Stimulated activated CD8-positive, alpha-beta memory T cell treated with anti-CD3 and anti-CD28 coated beads, Interleukin-7, amount 100 ng/mL, for 48 hours (primary cell): ENCODE data around the gene TRPM2.
A peak's percentile ranks its signal among the peaks of the same experiment; 100 is the strongest.

Experiments used
- DNase-seq, 2 donors: peaks; one replicate each; pipeline ENCODE4 v3.0.0-alpha.2; 2020; ENCODE audit warnings: low read depth in 1 of 2; ENCODE audit errors: extremely low read depth in 1 of 2

The TRPM2 gene

DNA sequence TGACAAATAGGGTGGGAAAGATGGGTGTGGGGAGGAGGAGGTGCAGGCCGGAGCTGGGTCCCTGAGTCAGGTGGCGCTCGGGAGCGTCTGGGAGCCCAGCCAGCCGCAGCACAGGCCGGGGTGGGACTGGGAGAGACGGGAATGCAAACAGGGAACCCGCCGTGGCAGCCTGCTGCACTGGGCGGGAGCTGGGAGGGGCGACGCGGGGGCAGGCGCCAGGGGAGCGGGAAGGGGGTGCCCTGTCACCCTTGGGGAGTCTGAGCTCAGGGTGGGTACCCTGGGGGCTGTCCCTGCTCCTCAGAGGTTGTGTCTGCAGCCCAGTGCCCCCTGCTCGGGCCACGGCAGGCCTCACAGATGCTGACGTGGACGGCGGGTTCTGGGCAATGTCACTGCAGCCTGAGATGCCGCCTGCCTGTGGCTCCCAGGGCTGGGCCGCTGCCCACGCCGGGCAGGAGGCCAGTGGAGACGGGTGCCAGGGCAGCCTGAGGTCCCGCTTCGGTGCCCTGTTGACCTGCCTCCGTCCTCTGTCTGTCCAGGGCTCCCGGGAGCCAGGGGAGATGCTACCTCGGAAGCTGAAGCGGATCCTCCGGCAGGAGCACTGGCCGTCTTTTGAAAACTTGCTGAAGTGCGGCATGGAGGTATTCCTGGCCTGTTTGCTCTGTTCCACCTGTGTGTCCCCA is 85.2 kb downstream of the TRPM2 start:
- DNase-seq = no peak

DNA sequence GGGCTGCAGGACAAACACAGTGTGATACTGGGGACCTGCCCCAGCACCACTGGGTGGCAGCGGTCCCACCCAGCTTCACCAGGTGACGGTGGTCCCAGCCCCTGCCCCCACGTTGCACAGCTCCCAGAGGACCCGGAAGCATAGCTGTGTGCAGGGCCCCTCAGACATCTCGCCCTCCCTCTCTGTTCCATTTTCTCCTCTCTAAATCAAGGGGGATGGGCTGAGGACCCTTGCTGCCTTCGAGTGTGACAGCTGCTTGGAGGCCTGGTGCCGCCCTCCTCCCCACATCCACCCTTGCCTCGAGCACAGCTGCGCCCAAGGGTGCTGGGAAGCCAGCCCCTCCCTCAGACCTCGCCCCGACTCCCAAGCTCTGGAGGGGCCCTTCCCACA is 85.8 kb downstream of the TRPM2 start:
- no peak for DNase-seq

DNA sequence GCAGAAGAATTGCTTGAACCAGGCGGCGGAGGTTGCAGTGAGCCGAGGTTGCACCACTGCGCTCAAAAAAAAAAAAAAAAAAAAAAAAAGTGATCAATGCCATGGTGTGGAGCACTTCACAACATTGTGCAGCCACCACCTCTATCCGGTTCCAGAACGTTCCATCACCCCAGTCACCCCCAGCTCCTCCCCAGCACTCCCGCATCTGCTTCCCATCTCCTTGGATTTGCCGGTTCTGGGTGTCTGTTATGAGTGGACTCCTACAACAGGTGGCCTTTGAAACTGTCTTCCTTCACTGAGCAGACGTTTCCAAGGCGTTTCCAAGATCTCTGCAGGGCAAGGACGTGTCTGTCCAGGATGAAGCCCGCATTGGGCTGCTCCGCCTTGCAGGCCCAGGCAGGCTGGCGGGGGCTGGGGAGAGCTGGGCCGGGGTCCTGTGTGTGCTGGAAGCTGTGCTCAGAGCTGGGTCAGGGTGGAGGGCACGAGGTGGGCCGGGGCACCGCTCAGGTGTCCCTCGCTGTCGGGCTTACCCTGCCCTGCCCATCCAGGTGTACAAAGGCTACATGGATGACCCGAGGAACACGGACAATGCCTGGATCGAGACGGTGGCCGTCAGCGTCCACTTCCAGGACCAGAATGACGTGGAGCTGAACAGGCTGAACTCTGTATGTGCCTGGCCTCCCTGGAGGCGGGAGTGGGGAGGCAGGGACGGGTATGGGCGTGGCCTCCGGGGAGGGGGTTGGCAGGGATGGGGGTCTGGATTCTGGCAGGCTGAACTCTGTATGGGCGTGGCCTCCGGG is 87.0 kb downstream of the TRPM2 start:
- DNase-seq = no peak

DNA sequence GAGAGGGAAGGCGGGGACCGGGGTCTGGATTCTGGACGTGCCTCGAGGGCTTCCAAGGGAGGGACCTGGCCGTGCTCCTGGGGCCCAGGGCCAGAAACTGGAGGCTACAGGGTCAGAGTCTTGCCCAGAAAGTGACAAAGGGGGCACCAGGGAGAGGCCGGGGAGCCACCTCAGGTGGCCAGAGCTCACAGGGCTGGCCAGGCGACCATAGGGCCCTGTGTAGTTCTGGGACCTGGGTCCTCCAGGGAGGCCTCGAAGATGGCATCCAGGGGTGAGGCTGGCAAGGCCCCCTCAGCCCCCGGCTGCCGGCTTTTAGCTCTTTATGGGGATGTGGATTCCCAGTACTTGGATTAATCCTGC is 87.6 kb downstream of the TRPM2 start:
- DNase-seq = no peak

DNA sequence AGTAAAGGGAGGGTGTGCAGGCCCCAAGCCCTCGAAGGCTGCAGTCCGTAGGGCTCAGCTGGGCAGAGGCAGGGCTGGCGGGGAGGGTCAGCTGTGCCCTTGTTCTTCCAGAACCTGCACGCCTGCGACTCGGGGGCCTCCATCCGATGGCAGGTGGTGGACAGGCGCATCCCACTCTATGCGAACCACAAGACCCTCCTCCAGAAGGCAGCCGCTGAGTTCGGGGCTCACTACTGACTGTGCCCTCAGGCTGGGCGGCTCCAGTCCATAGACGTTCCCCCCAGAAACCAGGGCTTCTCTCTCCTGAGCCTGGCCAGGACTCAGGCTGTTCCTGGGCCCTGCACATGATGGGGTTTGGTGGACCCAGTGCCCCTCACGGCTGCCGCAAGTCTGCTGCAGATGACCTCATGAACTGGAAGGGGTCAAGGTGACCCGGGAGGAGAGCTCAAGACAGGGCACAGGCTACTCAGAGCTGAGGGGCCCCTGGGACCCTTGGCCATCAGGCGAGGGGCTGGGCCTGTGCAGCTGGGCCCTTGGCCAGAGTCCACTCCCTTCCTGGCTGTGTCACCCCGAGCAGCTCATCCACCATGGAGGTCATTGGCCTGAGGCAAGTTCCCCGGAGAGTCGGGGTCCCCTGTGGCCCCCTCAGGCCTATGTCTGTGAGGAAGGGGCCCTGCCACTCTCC is 88.3 kb downstream of the TRPM2 start:
- DNase-seq = no peak

DNA sequence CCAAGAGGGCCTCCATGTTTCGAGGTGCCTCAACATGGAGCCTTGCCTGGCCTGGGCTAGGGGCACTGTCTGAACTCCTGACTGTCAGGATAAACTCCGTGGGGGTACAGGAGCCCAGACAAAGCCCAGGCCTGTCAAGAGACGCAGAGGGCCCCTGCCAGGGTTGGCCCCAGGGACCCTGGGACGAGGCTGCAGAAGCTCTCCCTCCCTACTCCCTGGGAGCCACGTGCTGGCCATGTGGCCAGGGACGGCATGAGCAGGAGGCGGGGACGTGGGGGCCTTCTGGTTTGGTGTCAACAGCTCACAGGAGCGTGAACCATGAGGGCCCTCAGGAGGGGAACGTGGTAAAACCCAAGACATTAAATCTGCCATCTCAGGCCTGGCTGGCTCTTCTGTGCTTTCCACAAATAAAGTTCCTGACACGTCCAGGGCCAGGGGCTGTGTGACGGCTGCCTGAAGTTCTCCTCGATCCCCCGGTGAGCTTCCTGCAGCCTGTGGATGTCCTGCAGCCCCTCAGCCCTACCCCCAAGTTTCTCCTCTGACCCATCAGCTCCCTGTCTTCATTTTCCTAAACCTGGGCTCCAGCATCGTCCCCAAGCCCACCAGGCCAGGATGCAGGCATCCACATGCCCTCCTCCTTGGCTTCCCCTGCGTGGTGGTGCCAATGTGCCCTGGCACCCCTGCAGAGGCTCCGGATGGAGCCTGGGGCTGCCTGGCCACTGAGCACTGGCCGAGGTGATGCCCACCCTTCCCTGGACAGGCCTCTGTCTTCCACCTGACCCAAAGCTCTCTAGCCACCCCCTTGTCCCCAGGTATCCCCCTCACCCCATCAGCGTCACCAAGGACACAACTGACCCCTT is 89.1 kb downstream of the TRPM2 start:
- no peak for DNase-seq

DNA sequence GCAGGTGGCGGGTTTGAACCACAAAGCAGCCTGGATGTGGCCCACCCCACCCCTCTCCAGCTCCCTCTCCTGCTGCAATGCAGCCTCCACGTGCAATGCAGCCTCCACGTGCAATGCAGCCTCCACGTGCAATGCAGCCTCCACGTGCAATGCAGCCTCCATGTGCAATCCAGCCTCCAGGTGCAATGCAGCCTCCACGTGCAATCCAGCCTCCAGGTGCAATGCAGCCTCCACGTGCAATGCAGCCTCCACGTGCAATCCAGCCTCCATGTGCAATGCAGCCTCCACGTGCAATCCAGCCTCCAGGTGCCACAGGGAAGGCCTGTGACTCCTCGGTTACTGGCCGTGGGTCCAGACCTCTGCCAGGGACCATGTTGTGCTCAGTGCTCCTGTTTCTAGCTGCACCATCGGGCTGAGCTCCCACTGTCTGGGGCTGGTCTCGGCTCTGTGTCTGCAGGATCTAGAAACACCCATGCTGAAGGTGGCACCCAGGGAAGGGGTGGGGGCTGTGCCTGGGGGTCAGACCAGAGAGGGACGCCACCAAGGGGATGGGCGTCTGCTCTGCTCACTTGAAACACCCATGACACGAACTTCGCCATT is 90.0 kb downstream of the TRPM2 start:
- DNase-seq = no peak

DNA sequence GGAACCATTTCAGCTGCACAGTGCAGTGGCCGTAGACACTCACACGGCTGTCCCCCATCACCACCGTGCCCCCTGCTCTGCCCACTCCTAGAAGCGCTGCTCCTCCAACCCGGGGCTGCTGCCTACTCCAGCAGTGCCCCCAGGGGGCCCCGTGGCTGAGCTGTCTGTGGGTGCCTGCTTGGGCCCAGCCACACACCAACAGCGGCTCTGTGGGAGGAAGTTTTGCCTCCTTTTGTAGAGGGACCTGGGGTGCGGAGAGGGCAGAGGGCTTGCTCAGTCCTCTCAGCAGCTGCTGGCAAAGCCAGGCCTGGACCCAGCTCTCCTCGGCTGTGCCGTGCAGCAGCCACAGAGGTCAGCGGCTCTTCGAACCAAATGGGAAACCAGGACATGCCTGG is 90.5 kb downstream of the TRPM2 start:
- no peak for DNase-seq

DNA sequence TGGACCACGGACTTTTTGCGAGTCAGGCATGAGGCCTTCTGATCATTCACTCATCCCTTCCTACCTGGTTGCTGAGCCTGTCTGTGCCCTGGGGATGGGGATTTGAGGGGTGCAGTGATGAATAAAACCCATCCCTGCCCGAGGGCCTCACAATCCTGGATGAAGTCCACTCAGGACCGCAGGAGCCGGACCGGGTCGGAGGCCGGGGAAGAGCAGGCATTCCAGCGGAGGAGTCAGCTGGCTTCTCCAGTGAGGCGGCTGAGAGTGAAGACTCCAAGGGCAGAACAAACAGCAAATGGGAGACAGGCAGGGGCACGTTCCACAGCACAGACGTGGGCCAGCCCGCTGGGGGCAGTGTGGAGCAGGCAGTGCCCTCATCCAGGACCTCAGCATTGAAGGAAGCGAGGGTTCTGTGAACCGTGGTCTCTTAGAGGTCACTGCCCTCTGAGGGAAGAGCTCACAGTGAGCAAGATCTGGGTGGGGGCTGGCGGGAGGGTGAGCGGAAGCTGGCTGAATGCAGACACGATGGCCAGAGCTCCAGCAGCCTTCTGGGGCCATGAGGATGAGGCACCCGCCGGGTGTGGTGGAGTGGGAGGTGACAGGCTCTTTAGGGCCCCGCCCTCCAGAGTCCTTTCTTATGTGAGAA is 91.0 kb downstream of the TRPM2 start:
- DNase-seq = no peak

DNA sequence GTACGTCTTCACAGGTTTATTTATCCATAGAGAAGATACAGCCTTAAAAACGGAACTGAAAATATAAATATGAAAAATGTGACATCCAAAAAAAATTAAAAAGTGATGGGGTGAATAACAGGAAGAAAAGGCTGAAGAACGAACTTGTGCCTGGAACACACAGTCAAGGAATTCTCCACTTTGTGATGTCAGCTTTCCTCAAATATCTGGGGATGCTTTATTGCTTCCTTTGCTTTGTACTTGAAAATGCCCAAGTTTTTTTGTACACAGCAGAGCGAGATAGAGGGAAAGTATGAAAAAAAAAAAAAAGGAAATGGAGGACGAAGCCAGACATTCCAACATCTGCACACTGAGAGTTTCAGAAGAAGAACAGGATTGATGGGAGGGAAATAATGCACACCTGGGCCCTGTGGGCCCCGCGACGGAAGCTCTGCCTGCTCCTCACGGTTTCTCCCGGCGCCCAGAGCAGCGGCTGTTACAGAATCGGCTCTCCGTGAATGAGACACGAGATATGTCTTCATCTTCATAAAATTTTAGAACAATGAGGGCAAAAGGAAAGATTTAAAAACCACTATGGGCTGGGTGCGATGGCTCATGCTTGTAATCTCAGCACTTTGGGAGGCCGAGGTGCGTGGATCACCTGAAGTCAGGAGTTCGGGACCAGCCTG is 91.9 kb downstream of the TRPM2 start:
- DNase-seq = no peak

DNA sequence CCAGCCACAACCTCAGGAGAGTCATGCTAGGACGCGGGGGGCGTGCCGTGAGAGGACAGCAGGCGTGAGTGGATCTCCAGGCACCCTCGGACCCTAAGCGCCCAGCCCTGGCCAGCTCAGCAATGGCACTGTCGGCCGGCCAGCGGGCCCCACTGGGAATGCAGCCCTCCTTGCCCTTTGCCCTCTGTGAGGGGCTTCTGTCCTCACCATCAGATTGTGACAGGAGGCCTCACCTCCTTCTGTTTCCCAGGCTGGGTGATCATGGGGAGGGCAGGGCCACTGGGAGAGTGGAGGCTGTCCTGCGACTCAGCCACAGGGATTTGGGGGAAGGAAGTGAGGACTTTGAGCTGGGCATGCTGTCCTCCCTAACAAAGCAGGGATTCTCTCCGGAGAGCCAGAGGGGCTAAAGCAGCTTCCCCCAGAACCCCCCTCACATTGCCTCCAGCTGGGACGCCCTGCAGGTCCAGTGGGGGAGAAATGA is 95.3 kb downstream of the TRPM2 start:
- no peak for DNase-seq

DNA sequence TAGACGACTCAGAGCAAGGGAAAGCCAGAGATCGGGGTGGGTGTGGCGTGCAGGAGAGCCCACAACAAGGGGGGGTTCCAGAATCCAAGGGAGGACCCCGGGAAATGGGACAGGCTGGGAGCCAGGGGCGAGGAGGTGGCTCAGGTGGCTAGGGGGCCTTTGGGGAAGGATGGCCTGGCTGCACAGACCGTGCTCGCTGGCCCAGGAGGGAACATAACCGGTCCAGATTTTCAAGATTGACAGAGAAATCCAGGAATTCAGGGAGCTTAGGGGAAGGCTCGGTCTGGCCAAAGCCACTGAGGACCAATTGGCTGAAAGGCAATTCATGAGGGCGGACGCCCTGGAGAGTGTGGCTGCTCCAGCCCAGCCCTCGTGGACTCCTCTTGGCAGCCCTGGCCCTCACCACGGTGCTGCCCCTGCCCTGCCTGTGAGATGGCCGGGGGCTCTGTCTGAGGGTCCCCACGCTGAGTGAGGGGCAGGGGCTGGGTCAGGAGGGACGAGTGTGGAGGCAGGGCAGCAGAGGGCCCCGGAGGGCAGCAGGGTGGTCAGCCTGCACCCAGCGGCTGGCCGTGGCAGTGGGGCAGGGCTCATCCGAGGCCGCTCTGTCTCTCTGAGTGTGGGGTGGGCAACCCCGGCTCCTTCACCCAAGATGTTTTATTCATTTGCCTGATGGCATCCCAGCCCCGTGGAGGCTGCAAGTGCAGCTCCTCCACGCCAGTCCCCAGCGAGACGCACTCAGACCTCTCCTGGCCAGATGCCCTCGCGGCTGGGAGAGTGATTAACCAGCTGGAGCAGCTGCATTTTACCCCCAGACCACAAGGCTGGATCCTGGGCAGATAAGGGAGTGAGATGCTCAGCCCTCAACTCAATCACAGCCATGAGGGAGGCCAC is 96.3 kb downstream of the TRPM2 start:
- no peak for DNase-seq

DNA sequence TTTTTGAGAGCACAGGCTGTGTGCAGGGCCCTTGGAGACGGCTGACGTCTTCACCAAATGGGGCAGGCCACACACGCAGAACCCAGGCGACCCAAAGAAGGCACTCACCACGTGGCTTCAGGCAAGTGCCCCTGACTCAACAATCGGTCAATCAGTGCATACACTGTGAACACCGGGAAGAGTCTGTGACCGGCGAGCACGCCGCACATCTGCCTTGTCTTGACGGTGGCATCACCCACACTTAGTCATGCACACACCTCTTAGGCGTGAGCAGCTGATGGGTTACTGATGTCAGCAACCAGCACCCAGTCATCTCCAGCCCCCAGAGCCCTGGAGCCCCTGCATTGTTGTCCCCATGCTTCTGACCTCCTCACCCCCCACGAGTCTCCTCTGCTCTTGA is 97.0 kb downstream of the TRPM2 start:
- DNase-seq = no peak

DNA sequence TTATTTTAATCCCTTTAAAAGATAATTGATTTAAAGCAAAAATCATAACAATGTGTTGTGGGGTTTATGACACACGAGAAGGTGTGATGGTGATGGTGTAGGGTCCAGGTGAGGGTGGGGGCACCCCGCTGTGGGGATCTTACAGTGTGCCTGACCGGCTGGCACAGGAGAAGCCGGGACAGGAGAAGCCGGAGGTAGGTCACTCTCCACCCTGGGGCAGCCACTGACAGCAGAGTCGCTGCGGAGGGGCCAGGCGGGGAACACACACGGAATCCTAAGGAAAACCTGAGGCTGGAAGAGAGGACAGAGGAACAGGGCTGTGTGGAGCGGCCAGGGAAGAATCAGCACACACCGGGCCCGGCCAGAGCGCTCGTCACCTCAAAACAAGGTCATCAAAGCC is 97.6 kb downstream of the TRPM2 start:
- no peak for DNase-seq

DNA sequence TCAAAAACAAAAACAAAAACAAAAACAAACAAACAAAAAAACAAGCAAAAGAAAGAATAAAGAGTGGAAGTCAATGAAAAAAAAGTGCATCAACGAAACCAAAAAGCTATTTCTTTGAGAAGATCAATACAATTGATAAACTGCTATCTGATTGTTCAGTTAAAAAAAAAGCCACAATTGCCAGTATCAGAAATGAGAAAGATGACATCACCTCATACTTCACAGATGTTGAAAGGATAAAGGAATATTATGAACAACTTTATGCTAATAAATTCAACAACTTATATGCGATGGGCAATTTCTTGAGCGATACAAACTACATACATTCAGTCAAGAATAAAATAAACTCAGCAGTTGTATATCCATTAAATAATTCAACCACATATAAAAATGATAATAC is 99.7 kb downstream of the TRPM2 start:
- no peak for DNase-seq

DNA sequence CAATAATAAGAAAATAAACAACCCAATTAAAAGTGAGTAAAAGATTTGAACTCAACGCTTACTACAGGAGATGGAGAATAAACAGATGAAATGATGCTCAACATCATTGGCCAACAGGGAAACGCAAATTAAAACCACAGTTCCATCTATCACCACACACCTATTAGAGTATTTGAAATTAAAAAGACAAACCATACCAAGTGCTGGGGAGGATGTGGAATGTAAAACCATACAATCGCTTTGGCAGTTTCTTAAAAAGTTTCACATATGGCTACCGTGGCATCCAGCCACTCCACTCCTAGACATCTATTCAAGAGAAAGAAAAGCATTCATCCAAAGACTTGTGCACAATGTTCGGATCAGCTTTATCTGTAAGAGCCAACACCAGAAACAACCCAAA is 100.6 kb downstream of the TRPM2 start:
- DNase-seq = no peak

DNA sequence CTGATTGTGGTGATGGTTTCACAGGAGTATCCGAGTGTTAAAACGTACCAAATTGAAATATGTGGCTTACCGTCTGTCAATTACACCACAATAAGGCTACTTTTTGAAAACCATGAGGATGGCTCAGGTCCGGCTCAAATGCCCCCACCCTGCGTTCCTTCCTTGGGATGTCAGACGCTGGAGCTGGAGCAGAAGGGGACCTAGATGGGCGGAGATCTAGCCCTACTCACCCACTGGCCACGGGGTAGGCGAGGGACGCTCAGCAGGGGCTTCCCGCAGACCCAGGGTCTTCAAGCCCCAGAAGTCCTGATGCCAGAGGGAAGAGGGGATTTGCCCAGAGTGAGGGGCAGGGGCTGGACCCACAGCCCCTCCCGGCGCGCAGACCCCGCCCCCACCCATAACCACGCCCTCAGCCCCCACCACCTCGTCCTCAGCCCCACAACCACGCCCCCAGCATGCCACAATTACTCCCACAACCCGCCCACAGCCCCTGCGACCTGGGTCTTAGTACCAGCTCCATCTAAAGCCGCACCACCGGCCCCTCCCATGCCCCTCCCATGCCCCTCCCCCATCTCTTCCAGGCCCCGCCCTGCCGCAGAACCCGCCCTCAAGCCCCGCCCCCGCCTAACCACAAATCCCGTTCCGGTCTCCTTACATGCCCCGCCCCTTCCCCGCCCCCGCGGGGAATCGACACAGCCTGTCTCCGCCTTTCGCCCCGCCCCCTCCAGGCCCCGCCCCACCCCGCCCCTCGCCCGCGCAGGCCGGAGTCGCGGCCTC is 101.5 kb downstream of the TRPM2 start, which contains the start of gene LRRC3:
Gene LRRC3, plus strand, starts transcription at position 764 of the 777 bp plus-strand sequence. CDS start 1,135 bp downstream, outside the sequence.
- peak; percentile 41 to 72 for DNase-seq
